AG09309 (cell line): ENCODE measurements around the gene LTC4S.

ENCODE experiments used
- DNase-seq: peaks from one replicate; pipeline ENCODE4 v3.0.0-alpha.2; 2010; ENCODE audit warnings: low read depth
- H3K4me3 ChIP-seq: 2 replicates; pipeline ENCODE4 v1.5.1; 2011; ENCODE audit warnings: mild to moderate bottlenecking, low read depth, low read length, moderate library complexity; ENCODE audit not compliant: control insufficient read depth
- TF ChIP-seq, protein P1 (sequence below): IDR thresholded peaks from 2 replicates; pipeline ENCODE4 v1.5.1; 2011; ENCODE audit warnings: mild to moderate bottlenecking, low read depth, low read length, inconsistent platforms; ENCODE audit not compliant: insufficient read depth, control insufficient read depth; ENCODE audit errors: missing control alignments

The LTC4S gene

GRCh38 chr5:179794575-179794974, 789 bp downstream of the LTC4S start:
- TF ChIP-seq, protein P1, sequence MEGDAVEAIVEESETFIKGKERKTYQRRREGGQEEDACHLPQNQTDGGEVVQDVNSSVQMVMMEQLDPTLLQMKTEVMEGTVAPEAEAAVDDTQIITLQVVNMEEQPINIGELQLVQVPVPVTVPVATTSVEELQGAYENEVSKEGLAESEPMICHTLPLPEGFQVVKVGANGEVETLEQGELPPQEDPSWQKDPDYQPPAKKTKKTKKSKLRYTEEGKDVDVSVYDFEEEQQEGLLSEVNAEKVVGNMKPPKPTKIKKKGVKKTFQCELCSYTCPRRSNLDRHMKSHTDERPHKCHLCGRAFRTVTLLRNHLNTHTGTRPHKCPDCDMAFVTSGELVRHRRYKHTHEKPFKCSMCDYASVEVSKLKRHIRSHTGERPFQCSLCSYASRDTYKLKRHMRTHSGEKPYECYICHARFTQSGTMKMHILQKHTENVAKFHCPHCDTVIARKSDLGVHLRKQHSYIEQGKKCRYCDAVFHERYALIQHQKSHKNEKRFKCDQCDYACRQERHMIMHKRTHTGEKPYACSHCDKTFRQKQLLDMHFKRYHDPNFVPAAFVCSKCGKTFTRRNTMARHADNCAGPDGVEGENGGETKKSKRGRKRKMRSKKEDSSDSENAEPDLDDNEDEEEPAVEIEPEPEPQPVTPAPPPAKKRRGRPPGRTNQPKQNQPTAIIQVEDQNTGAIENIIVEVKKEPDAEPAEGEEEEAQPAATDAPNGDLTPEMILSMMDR = no peak
- H3K4me3 ChIP-seq = no peak overlapping the region

GRCh38 chr5:179795049-179795862, 1.5 kb downstream of the LTC4S start:
- TF ChIP-seq, protein P1 = no peak
- H3K4me3 ChIP-seq = peak overlapping the region; percentile 36
- no peak for DNase-seq

More at GRCh38 chr5:179794575-179794974, 789 bp downstream of the LTC4S start:
- DNase-seq = no peak

DNA sequence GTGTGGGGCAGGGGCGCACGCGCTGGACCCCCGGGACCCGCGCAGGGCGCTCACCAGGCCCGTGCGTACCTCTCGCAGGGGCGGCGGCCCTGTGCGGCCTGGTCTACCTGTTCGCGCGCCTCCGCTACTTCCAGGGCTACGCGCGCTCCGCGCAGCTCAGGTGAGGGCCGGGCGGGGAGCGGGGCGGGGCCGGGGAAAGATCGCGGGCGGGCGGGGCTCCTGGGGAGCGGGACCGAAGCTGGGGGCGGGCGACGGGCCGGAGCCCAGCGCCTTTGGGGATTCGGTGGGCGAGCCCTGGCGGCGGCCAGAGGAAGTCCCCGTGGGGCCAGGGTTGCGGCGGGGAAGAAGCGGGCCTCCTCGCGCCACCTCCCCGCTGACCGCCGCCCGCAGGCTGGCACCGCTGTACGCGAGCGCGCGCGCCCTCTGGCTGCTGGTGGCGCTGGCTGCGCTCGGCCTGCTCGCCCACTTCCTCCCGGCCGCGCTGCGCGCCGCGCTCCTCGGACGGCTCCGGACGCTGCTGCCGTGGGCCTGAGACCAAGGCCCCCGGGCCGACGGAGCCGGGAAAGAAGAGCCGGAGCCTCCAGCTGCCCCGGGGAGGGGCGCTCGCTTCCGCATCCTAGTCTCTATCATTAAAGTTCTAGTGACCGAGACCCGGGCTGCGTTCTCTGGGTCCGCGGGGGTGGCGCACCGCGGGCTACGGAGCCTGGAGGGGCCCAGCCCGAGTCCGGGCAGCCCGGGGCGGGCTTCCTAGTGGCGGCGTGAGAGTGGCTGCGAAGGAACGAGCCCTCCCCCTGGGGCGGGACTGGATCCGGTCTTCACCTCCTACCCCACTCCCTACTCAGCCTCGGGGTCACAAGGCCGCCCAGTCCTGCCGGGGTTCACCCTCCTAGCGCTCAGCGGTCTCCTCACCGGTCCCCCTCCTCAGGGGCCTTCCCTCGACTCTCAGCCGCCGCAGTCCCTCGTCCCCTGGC, 2.4 kb downstream of the LTC4S start:
- DNase-seq = no peak
- TF ChIP-seq, protein P1 = peak; percentile 43
- H3K4me3 ChIP-seq = peak overlapping the region; percentile 36

DNA sequence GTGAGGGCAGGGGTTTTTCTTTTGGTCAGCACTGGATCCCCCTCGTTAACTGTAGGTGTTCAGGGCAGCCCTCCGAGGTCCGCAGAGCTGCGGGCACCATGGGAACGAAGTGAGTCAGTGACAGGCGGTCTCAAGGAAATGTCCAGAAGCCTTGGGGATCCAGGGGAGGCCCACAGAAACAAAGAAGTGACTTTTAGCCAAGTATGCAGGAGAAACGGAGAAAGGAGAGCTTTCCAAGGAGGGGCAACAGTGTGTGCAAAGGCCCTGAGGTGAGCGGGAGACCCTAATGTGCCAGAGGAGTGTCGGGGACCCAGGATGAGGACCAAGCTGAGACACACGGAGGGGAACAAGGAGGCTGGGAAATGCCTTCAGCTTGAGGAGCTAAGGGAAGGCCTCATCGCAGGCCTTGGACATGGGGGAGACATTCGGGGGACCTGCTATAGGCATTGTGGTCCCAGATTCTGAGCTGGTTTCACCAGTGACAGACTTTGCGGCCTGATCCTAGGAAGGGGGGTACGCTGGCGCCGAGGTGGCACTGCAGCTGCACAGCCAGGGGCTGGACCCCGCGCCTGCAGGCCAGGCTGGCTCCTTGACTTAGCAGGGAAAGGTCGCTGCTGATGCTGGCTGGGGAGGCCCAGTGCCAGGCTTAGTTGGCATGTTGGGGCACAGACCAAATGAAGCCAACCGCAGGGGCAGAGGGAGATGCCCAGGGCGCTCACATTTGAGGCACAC, 3.3 kb downstream of the LTC4S start:
- no peak for DNase-seq
- TF ChIP-seq, protein P1 = no peak
- H3K4me3 ChIP-seq = peak overlapping the region; percentile 36

GRCh38 chr5:179797741-179798140, 4.0 kb downstream of the LTC4S start:
- DNase-seq = no peak
- TF ChIP-seq, protein P1 = no peak

GRCh38 chr5:179798144-179798770, 4.5 kb downstream of the LTC4S start:
- TF ChIP-seq, protein P1 = no peak
- H3K4me3 ChIP-seq = no peak overlapping the region
- DNase-seq = no peak

More at GRCh38 chr5:179797741-179798140, 4.0 kb downstream of the LTC4S start:
- no peak overlapping the region for H3K4me3 ChIP-seq
